Measurements from ENCODE around the gene ACO2. TPM values are rescaled to one million over a fixed set of nuclear protein-coding genes. Genes with fewer than 3 reads are reported as not detected.

ACO2 gene
- total and polyA plus RNA-seq, 10 of the 15 experiments (the other 5 are each of a cell fraction or from before 2014, with no cell fraction given) = 21.4 to 214 (median 88.5) TPM

GRCh38 chr22:41576877-41577276 lies 108.0 kb downstream of the ACO2 start:
- ATAC-seq (peak; percentile 92), DNase-seq (ENCODE audit: low read depth, low spot score) (no peak), FAIRE-seq (peak; percentile 23)
- ChIA-PET RAD21 (ENCODE audit: unreplicated experiment) (interaction anchor here (0.6 to 1.3 kb wide), 2 partner anchors 90 to 112 kb away, joined by 3 read pairs; no protein-coding TSS in a partner anchor), SMC1A (ENCODE audit: uncharacterized antibody, unreplicated experiment) (no interaction called here), POLR2A (interaction anchor here (1.4 kb wide), 1 partner anchor 13 kb away, joined by 8 read pairs; the partner anchor contains the start of gene PMM1), CTCF (interaction anchor here (1.0 to 2.7 kb wide), 7 partner anchors 10 to 173 kb away, joined by 3 to 15 read pairs (median 4); partner anchors contain the start of genes PMM1 and POLR3H)
- no peaks in the 10 kb centered on the region for H4K20me1 ChIP-seq (ENCODE audit: control insufficient read depth, insufficient read depth)
- H3K4me1 ChIP-seq (ENCODE audit: control insufficient read depth, insufficient read depth, low read length) = no peaks in the 10 kb centered on the region
- no peaks in the 10 kb centered on the region for H3K27me3 ChIP-seq (replicated peaks in 1 of 2; ENCODE audit: control insufficient read depth in 2 of 2, insufficient read depth in 2 of 2, low read length in 1 of 2)
- H3K9me3 ChIP-seq (replicated peaks; ENCODE audit: control insufficient read depth, insufficient read depth, low read length) = no peaks in the 10 kb centered on the region
- H3K4me3 ChIP-seq = no peak overlapping the region
- no peak overlapping the region for H2AFZ ChIP-seq (ENCODE audit: control insufficient read depth, low read depth, low read length)
- intact Hi-C loops (cut with micrococcal nuclease; ENCODE audit: unreplicated experiment) = loop anchor here (2.0 kb wide), 1 partner anchor 44 kb away; the partner anchor contains the start of genes DESI1 and XRCC6
- WGBS (ENCODE audit: insufficient coverage, insufficient replicate concordance, low lambda C conversion rate, missing lambda C conversion rate) = 74% methylated on average over 9 of the region's 9 CpGs
- in situ Hi-C loops (cut with MboI) = no loop called here
- no TSS peak for BruUV-seq (replicated peaks)
- peaks cover 0 to 4% of the 10 kb centered on the region in 2 experiments; a peak in 2 of 4 replicates for H3K36me3 ChIP-seq (ENCODE audit: control insufficient read depth in 2 of 2, insufficient read depth in 2 of 2, low read length in 1 of 2)
- H3K9ac ChIP-seq (ENCODE audit: control insufficient read depth, insufficient read depth, low read length) = no peak overlapping the region
- no peak overlapping the region for H3K4me2 ChIP-seq (ENCODE audit: control insufficient read depth, insufficient read depth)
- H3K79me2 ChIP-seq (ENCODE audit: control insufficient read depth, insufficient read depth, low read length) = no peaks in the 10 kb centered on the region
- TF ChIP-seq SMC3 (IDR thresholded peaks at IDR 0.05; ENCODE audit: borderline replicate concordance, low read length) (peak; percentile 66), RAD21 (IDR thresholded peaks at IDR 0.05; ENCODE audit: insufficient read depth, low read depth, low read length) (peak; percentile 66), NR2C1 (IDR thresholded peaks at IDR 0.05) (no peak), ZBTB4 (CRISPR knock-in tag; IDR thresholded peaks at IDR 0.05) (no peak), CBX3 (IDR thresholded peaks at IDR 0.05; ENCODE audit: borderline replicate concordance, low read depth) (no peak)
- TF ChIP-seq, protein P1, sequence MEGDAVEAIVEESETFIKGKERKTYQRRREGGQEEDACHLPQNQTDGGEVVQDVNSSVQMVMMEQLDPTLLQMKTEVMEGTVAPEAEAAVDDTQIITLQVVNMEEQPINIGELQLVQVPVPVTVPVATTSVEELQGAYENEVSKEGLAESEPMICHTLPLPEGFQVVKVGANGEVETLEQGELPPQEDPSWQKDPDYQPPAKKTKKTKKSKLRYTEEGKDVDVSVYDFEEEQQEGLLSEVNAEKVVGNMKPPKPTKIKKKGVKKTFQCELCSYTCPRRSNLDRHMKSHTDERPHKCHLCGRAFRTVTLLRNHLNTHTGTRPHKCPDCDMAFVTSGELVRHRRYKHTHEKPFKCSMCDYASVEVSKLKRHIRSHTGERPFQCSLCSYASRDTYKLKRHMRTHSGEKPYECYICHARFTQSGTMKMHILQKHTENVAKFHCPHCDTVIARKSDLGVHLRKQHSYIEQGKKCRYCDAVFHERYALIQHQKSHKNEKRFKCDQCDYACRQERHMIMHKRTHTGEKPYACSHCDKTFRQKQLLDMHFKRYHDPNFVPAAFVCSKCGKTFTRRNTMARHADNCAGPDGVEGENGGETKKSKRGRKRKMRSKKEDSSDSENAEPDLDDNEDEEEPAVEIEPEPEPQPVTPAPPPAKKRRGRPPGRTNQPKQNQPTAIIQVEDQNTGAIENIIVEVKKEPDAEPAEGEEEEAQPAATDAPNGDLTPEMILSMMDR (IDR thresholded peaks at IDR 0.05 in 2 of 3, conservative IDR thresholded peaks at IDR 0.05 in 1 of 3; ENCODE audit: control insufficient read depth in 2 of 3, extremely low read depth in 1 of 3, insufficient read depth in 1 of 3, low read depth in 3 of 3, low read length in 3 of 3) = peak; percentile 62 to 84 (median 76)
- TF ChIP-seq, protein P2, sequence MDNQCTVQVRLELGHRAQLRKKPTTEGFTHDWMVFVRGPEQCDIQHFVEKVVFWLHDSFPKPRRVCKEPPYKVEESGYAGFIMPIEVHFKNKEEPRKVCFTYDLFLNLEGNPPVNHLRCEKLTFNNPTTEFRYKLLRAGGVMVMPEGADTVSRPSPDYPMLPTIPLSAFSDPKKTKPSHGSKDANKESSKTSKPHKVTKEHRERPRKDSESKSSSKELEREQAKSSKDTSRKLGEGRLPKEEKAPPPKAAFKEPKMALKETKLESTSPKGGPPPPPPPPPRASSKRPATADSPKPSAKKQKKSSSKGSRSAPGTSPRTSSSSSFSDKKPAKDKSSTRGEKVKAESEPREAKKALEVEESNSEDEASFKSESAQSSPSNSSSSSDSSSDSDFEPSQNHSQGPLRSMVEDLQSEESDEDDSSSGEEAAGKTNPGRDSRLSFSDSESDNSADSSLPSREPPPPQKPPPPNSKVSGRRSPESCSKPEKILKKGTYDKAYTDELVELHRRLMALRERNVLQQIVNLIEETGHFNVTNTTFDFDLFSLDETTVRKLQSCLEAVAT (IDR thresholded peaks at IDR 0.05) = peak; percentile 86
- no peak overlapping the region for H3K27ac ChIP-seq (ENCODE audit: control insufficient read depth, insufficient read depth)

All from GM12878 (cell line).